ENCODE results near the gene SLC39A11.

The SLC39A11 gene

GRCh38 chr17:73118951-73119391 is 26.5 kb upstream of the SLC39A11 start:
- TF ChIP-seq CTCF (IDR thresholded peaks at IDR 0.05; ENCODE audit: control extremely low read depth, extremely low read depth, low read depth, missing control alignments), result no peak
- no peak for DNase-seq (ENCODE audit: extremely low spot score)
- POLR2A ChIA-PET, result interaction anchor here (0.7 kb wide), 1 partner anchor 923 kb away, joined by 5 read pairs; no protein-coding TSS in a partner anchor
- CTCF ChIA-PET, result no interaction called here

- no peak for DNase-seq (ENCODE audit: extremely low spot score)
- CTCF ChIA-PET, result no interaction called here
- TF ChIP-seq CTCF (IDR thresholded peaks at IDR 0.05; ENCODE audit: control extremely low read depth, extremely low read depth, low read depth, missing control alignments), result no peak
- POLR2A ChIA-PET, result interaction anchor here (0.6 kb wide), 1 partner anchor 8 kb away, joined by 4 read pairs; no protein-coding TSS in a partner anchor
These were observed 25.7 kb upstream of the SLC39A11 start for GRCh38 chr17:73118139-73118538.

- ChIA-PET CTCF (interaction anchor here (2.0 kb wide), 1 partner anchor 9 kb away, joined by 5 read pairs; no protein-coding TSS in a partner anchor), POLR2A (no interaction called here)
- no peak for TF ChIP-seq CTCF (IDR thresholded peaks at IDR 0.05; ENCODE audit: control extremely low read depth, extremely low read depth, low read depth, missing control alignments)
- DNase-seq (ENCODE audit: extremely low spot score), result no peak
These were observed 19.8 kb upstream of the SLC39A11 start for GRCh38 chr17:73112246-73112645.

GRCh38 chr17:73111386-73111785 is 18.9 kb upstream of the SLC39A11 start:
- DNase-seq (ENCODE audit: extremely low spot score), result no peak
- ChIA-PET POLR2A (no interaction called here), CTCF (interaction anchor here (2.0 kb wide), 1 partner anchor 8 kb away, joined by 5 read pairs; no protein-coding TSS in a partner anchor)
- TF ChIP-seq CTCF (IDR thresholded peaks at IDR 0.05; ENCODE audit: control extremely low read depth, extremely low read depth, low read depth, missing control alignments), result no peak

- DNase-seq (ENCODE audit: extremely low spot score), result no peak
- ChIA-PET POLR2A (no interaction called here), CTCF (no interaction called here)
- no peak for TF ChIP-seq CTCF (IDR thresholded peaks at IDR 0.05; ENCODE audit: control extremely low read depth, extremely low read depth, low read depth, missing control alignments)
These were observed 14.7 kb upstream of the SLC39A11 start for GRCh38 chr17:73107191-73107590.

- no peak for TF ChIP-seq CTCF (IDR thresholded peaks at IDR 0.05; ENCODE audit: control extremely low read depth, extremely low read depth, low read depth, missing control alignments)
- no peak for DNase-seq (ENCODE audit: extremely low spot score)
- ChIA-PET POLR2A (no interaction called here), CTCF (interaction anchor here (1.3 kb wide), 1 partner anchor 38 kb away, joined by 5 read pairs; no protein-coding TSS in a partner anchor)
These were observed 12.9 kb upstream of the SLC39A11 start for GRCh38 chr17:73105431-73105830.

Measured in GM10248 (cell line).